ENCODE results near the gene DNAJB7. TPM values are rescaled to one million over a fixed set of nuclear protein-coding genes. Genes with fewer than 3 reads are reported as not detected.

Gene DNAJB7
- total and polyA plus RNA-seq, 2 donors (not counting 3 experiments of a cell fraction or from before 2014, with no cell fraction given), result not detected

GRCh38 chr22:40818192-40818746 lies 43.6 kb downstream of the DNAJB7 start:
- Histone ChIP-seq H3K4me2 (ENCODE audit: insufficient read depth, low read length) (peak overlapping the region; percentile 65), H4K20me1 (replicated peaks; ENCODE audit: control insufficient read depth, extremely low read depth, insufficient read depth, low read length) (no peaks in the 10 kb centered on the region), H3K9me3 (replicated peaks; ENCODE audit: control insufficient read depth, insufficient read depth, low read length) (no peaks in the 10 kb centered on the region), H3K9ac (replicated peaks; ENCODE audit: extremely low read depth, insufficient read depth, low read length) (peak overlapping the region; percentile 81), H3K27ac (ENCODE audit: insufficient read depth, low read depth, low read length) (no peak overlapping the region), H3K36me3 (ENCODE audit: control insufficient read depth in 2 of 2, extremely low read depth in 1 of 2, insufficient read depth in 2 of 2, low read length in 2 of 2) (no peaks in the 10 kb centered on the region), H3K27me3 (ENCODE audit: control insufficient read depth in 2 of 2, insufficient read depth in 2 of 2, low read length in 2 of 2) (no peaks in the 10 kb centered on the region), H3K79me2 (ENCODE audit: control insufficient read depth, insufficient read depth, low read length) (peaks cover 44% of the 10 kb centered on the region), H3K4me1 (ENCODE audit: control insufficient read depth, extremely low read depth, insufficient read depth, low read length) (peaks cover 15% of the 10 kb centered on the region), H2AFZ (ENCODE audit: low read depth, low read length) (peak overlapping the region; percentile 95), H3K9me1 (replicated peaks; ENCODE audit: control insufficient read depth, extremely low read depth, insufficient read depth, low read length) (no peaks in the 10 kb centered on the region), H3K4me3 (replicated peaks in 1 of 3; ENCODE audit: insufficient read depth in 1 of 3, low read depth in 1 of 3, low read length in 3 of 3) (peak overlapping the region; percentile 80 to 95 (median 83))
- dilution Hi-C loops (cut with MboI; ENCODE audit: extremely low pct_ligation_motif_present, low sequenced_read_pairs) (no loop called here), intact Hi-C loops (cut with micrococcal nuclease) (loop anchor here (2.0 kb wide), 2 partner anchors 39 to 135 kb away; partner anchors contain the start of genes ST13 and XPNPEP3)
- ChIA-PET POLR2A (no interaction called here), CTCF (interaction anchor here (0.7 to 4.2 kb wide), 8 partner anchors 8 to 779 kb away, joined by 3 to 24 read pairs (median 4); no protein-coding TSS in a partner anchor)
- TF ChIP-seq JUN (IDR thresholded peaks at IDR 0.05; ENCODE audit: borderline replicate concordance, insufficient read depth, insufficient read length, low read depth) (no peak), GATA2 (IDR thresholded peaks at IDR 0.05; ENCODE audit: insufficient read depth, insufficient read length, low read depth, low read length) (no peak), POLR2A (IDR thresholded peaks at IDR 0.05; ENCODE audit: low read depth, low read length) (no peak), CTCF (IDR thresholded peaks at IDR 0.05; ENCODE audit: extremely low read depth in 1 of 2, insufficient read depth in 1 of 2, low read depth in 1 of 2, low read length in 2 of 2) (no peak), MYC (IDR thresholded peaks at IDR 0.05; ENCODE audit: low read depth, low read length) (no peak), POLR2AphosphoS5 (IDR thresholded peaks at IDR 0.05; ENCODE audit: insufficient read depth, low read depth, low read length) (no peak), MAX (IDR thresholded peaks at IDR 0.05; ENCODE audit: insufficient read depth, insufficient read length) (no peak), FOS (IDR thresholded peaks at IDR 0.05; ENCODE audit: borderline replicate concordance, insufficient read depth, low read length) (no peak), EZH2 (IDR thresholded peaks at IDR 0.05; ENCODE audit: borderline replicate concordance, low read depth, low read length, severe bottlenecking) (no peak)
- BruUV-seq (replicated peaks), result TSS peak; percentile 39
- DNase-seq (ENCODE audit: low read depth, low spot score), result no peak
- FAIRE-seq, result no peak
